Measurements from ENCODE around the gene PAFAH1B1. TPM values are rescaled to one million over a fixed set of nuclear protein-coding genes. Genes with fewer than 3 reads are reported as not detected.
"Not testable (repeated sequence)": the region's sequence is repeated elsewhere in the genome, so short reads cannot be mapped to it uniquely, and the experiment has no call there.

PAFAH1B1 gene
- total RNA-seq, 3 donors from 2014 or later: 122 to 133 (median 130) TPM

DNA sequence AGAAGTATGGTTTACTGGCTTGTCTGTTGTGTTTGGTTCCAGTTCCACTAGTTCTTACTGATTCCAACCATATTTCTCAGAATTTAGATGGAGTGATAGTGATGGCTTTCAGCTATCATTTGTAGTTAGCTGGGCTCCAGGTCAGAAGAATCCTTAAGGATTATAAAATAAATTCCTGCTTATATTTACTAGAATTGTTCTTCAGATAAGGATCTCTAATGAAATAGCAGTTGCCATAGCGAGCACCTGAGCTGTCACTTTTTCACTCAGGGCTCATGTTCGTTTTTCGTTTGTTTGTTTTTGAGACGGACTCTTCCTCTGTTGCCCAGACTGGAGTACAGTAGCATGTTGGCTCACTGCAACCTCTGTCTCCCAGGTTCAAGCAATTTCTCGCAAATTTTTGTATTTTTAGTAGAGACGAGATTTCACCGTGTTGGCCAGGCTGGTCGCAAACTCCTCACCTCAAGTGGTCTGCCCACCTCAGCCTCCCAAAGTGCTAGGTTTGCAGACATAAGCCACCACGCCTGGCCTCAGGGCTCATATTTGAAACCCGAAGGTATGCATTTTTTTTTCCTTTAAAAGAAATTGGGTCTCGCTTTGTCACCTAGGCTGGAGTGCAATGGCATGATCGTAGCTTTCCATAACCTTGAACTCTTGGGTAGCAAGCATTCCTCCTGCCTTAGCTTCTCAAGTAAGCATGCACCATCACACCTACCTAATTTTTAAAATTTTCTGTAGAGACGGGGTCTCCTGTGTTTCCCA, 42.9 kb downstream of the PAFAH1B1 start:
- Mint-ChIP-seq H3K4me3 (no peak overlapping the region), H3K4me1 (ENCODE audit: low read depth) (peaks cover 48% of the 10 kb centered on the region), H3K27me3 (ENCODE audit: low read depth) (no peaks in the 10 kb centered on the region), H3K36me3 (ENCODE audit: insufficient read depth) (peaks cover 20% of the 10 kb centered on the region), H3K9me3 (no peaks in the 10 kb centered on the region)
- ATAC-seq: no peak
- no peak for DNase-seq

DNA sequence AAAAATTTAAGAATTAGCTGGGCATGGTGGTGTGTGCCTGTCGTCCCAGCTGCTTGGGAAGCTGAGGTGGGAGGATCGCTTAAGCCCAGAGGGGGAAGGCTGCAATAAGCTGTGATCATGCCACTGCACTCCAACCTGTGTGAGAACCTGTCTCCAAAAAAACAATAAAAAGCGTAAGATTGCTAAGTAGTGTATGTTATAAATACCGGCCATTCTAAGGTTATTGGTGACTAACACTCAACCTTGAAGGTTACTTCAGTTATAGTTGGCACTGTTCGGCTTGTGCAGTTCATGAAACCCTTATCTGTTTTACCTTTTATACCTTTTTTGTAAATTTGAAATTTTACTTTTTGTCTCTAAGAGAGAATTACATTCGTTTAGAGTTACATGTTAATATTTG, 44.0 kb downstream of the PAFAH1B1 start:
- Mint-ChIP-seq H3K4me3 (no peak overlapping the region), H3K36me3 (ENCODE audit: insufficient read depth) (peaks cover 27% of the 10 kb centered on the region), H3K4me1 (ENCODE audit: low read depth) (peaks cover 41% of the 10 kb centered on the region), H3K9me3 (no peaks in the 10 kb centered on the region), H3K27me3 (ENCODE audit: low read depth) (no peaks in the 10 kb centered on the region)
- DNase-seq (no peak), ATAC-seq (no peak)

DNA sequence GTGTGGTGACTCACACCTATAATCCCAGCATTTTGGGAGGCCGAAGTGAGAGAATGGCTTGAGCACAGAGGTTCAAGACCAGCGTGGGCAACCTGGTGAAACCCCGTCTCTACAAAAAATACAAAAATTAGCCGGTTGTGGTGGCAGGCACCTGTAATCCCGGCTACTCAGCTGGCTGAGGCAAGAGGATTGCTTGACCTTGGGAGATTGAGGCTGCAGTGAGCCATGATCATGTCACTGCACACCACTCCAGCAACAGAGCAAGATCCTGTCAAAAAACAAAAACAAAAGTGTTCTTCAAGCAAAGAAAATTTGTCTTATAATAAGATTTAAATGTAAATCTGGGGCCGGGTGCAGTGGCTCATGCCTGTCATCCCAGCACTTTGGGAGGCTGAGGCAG, 51.5 kb downstream of the PAFAH1B1 start:
- Mint-ChIP-seq H3K4me1 (ENCODE audit: low read depth) (peaks cover 9% of the 10 kb centered on the region), H3K9me3 (no peaks in the 10 kb centered on the region), H3K27me3 (ENCODE audit: low read depth) (no peaks in the 10 kb centered on the region), H3K4me3 (no peak overlapping the region), H3K36me3 (ENCODE audit: insufficient read depth) (peaks cover 22% of the 10 kb centered on the region)
- DNase-seq (no peak), ATAC-seq (no peak)

DNA sequence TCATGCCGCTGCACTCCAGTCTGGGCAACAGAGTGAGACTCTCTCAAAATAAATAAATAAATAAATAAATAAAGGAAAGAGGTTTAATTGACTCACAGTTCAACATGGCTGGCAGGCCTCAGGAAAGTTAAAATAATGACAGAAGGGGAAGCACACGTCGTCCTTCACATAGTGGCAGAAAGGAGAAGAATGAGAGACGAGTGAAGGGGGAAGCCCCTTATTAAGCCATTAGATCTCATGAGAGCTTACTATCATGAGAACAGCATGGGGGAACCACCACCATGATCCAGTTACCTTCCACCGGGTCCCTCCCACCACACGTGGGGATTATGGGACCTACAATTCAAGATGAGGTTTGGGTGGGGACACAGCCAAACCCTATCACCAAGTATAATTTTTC, 54.5 kb downstream of the PAFAH1B1 start:
- Mint-ChIP-seq H3K9me3 (no peaks in the 10 kb centered on the region), H3K27me3 (ENCODE audit: low read depth) (no peaks in the 10 kb centered on the region), H3K36me3 (ENCODE audit: insufficient read depth) (peaks cover 23% of the 10 kb centered on the region), H3K4me3 (no peak overlapping the region), H3K4me1 (ENCODE audit: low read depth) (peaks cover 3% of the 10 kb centered on the region)
- DNase-seq: no peak
- ATAC-seq: no peak

DNA sequence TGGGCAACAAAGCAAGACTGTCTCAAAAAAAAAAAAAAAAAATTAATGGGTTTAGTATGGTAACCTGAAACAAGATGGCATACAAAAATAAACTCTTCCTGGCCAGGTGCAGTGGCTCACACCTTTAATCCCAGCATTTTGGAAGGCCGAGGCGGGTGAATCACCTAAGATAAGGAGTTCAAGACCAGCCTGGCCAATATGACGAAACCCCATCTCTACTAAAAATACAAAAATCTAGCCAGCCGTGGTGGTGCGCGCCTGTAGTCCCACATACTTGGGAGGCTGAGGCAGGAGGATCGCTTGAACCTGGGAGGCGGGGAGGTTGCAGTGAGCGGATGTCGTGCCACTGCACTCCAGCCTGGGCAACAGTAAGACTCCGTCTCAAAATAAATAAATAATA, 55.7 kb downstream of the PAFAH1B1 start:
- ATAC-seq (no peak), DNase-seq (no peak)
- Mint-ChIP-seq H3K27me3 (ENCODE audit: low read depth) (no peaks in the 10 kb centered on the region), H3K4me1 (ENCODE audit: low read depth) (peaks cover 6% of the 10 kb centered on the region), H3K36me3 (ENCODE audit: insufficient read depth) (peaks cover 25% of the 10 kb centered on the region), H3K4me3 (no peak overlapping the region), H3K9me3 (no peaks in the 10 kb centered on the region)

DNA sequence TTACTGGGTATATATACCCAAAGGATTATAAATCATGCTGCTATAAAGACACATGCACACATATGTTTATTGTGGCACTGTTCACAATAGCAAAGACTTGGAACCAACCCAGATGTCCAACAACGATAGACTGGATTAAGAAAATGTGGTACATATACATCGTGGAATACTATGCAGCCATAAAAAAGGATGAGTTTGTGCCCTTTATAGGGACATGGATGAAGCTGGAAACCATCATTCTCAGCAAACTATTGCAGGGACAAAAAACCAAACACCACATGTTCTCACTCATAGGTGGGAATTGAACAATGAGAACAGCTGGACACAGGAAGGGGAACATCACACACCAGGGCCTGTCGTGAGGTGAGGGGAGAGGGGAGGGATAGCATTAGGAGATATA, 59.5 kb downstream of the PAFAH1B1 start:
- peaks cover 25% of the 10 kb centered on the region for H3K4me1 Mint-ChIP-seq (ENCODE audit: low read depth)
- H3K9me3 Mint-ChIP-seq; DNase-seq; ATAC-seq; H3K4me3 Mint-ChIP-seq; H3K27me3 Mint-ChIP-seq (ENCODE audit: low read depth): not testable (repeated sequence)
- H3K36me3 Mint-ChIP-seq (ENCODE audit: insufficient read depth): peaks cover 27% of the 10 kb centered on the region

DNA sequence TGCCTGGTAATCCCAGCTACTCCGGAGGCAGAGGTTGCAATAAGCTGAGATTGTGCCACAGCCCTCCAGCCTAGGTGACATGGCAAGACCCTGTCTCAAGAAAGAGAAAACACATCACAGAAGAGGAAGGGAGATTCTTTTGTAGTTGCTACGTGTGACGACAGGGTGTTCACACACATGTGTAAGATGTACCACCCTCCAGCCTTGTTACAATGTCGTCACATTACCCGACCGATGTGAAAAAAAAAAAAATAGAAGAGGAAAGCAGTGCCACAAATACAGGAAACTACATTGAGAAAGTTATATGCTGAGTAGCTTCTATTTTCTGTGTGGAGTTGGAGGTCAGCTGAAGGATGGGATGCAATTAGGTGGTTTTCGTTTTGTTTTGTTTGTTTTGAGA, 62.1 kb downstream of the PAFAH1B1 start:
- no peak for DNase-seq
- Mint-ChIP-seq H3K4me3 (no peak overlapping the region), H3K4me1 (ENCODE audit: low read depth) (peaks cover 39% of the 10 kb centered on the region), H3K27me3 (ENCODE audit: low read depth) (no peaks in the 10 kb centered on the region), H3K9me3 (no peaks in the 10 kb centered on the region), H3K36me3 (ENCODE audit: insufficient read depth) (peaks cover 30% of the 10 kb centered on the region)
- ATAC-seq: no peak

DNA sequence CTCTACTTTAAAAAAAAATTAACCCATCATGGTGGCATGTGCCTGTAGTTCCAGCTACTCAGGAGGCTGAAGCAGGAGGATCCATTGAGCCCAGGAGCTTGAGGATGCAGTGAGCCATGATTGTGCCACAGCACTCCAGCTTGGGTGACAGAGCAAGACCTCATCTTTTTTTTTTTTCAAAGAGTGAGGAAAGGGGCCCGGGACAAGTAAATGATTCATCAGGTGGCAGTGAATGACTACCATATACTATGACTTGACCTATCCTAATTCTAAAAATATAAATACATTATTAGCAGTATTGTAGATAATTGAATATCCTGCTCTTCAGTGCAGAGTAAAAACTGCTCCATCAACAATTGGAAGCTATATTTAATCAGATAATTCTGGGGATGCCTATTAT, 62.8 kb downstream of the PAFAH1B1 start:
- no peak for DNase-seq
- H3K27me3 Mint-ChIP-seq (ENCODE audit: low read depth): no peaks in the 10 kb centered on the region
- no peaks in the 10 kb centered on the region for H3K9me3 Mint-ChIP-seq
- H3K36me3 Mint-ChIP-seq (ENCODE audit: insufficient read depth): peaks cover 25% of the 10 kb centered on the region
- peaks cover 43% of the 10 kb centered on the region for H3K4me1 Mint-ChIP-seq (ENCODE audit: low read depth)
- H3K4me3 Mint-ChIP-seq: no peak overlapping the region
- ATAC-seq: no peak

DNA sequence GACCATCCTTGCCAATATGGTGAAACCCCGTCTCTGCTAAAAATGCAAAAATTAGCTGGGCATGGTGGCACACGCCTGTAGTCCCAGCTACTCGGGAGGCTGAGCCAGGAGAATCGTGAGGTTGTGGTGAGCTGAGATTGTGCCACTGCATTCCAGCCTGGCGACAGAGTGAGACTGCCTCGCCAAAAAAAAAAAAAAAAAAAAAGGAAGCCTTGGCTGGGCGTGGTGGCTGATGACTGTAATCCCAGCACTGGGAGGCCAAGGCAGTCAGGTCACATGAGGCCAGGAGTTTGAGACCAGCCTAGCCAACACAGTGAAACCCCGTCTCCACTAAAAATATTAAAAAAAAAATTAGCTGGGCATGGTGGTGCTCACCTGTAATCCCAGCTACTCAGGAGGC, 65.9 kb downstream of the PAFAH1B1 start:
- peaks cover 12% of the 10 kb centered on the region for H3K36me3 Mint-ChIP-seq (ENCODE audit: insufficient read depth)
- peaks cover 49% of the 10 kb centered on the region for H3K4me1 Mint-ChIP-seq (ENCODE audit: low read depth)
- not testable (repeated sequence) for DNase-seq; H3K27me3 Mint-ChIP-seq (ENCODE audit: low read depth); H3K9me3 Mint-ChIP-seq; ATAC-seq; H3K4me3 Mint-ChIP-seq

DNA sequence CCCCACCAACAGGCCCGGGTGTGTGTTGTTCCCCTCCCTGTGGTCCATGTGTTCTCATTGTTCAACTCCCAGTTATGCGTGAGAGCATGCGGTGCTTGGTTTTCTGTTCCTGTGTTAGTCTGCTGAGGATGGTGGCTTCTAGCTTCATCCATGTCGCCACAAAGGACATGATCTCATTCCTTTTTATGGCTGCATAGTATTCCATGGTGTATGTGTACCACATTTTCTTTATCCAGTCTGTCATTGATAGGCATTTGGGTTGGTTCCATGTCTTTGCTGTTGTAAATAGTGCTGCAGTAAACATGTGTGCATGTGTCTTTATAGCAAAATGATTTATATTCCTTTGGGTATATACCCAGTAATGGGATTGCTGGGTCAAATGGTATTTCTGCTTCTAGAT, 67.0 kb downstream of the PAFAH1B1 start:
- not testable (repeated sequence) for DNase-seq; H3K9me3 Mint-ChIP-seq; H3K4me3 Mint-ChIP-seq; ATAC-seq; H3K27me3 Mint-ChIP-seq (ENCODE audit: low read depth)
- peaks cover 48% of the 10 kb centered on the region for H3K4me1 Mint-ChIP-seq (ENCODE audit: low read depth)
- peaks cover 13% of the 10 kb centered on the region for H3K36me3 Mint-ChIP-seq (ENCODE audit: insufficient read depth)

DNA sequence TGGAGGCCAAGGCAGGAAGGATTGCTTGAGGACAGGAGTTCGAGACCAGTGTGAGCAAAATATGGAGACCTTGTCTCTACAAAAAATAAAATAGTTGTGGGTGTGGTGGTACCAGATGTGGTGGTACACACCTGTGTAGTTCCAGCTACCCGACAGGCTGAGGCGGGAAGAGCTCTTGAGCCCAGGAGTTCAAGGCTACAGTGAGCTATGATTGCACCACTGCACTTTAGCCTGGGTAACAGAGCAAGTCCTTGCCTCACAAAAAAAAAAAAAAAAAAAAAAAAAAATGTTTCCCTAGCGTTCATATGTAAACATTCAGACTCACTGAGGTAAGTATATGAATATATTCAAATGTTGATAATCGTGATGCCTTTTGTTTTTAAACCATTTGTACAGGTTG, 78.6 kb downstream of the PAFAH1B1 start:
- ATAC-seq (no peak), DNase-seq (no peak)
- Mint-ChIP-seq H3K9me3 (no peaks in the 10 kb centered on the region), H3K4me3 (no peak overlapping the region), H3K27me3 (ENCODE audit: low read depth) (no peaks in the 10 kb centered on the region), H3K36me3 (ENCODE audit: insufficient read depth) (peaks cover 38% of the 10 kb centered on the region), H3K4me1 (ENCODE audit: low read depth) (peaks cover 4% of the 10 kb centered on the region)

DNA sequence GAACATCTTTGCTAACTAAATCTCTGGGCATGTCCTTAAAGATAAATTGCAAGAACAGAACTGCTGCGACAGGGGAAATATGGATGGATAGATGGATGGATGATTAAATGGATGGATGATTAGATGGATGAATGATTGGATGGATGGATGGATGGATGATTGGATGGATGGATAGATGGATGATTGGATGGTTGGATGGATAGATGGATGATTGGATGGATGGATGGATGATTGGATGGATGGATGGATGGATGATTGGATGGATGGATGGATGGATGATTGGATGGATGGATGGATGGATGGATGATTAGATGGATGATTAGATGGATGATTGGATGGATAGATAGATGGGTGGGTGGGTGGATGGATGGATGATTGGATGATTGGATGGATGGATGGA, 85.8 kb downstream of the PAFAH1B1 start:
- peaks cover 35% of the 10 kb centered on the region for H3K36me3 Mint-ChIP-seq (ENCODE audit: insufficient read depth)
- H3K27me3 Mint-ChIP-seq (ENCODE audit: low read depth): not testable (repeated sequence)

DNA sequence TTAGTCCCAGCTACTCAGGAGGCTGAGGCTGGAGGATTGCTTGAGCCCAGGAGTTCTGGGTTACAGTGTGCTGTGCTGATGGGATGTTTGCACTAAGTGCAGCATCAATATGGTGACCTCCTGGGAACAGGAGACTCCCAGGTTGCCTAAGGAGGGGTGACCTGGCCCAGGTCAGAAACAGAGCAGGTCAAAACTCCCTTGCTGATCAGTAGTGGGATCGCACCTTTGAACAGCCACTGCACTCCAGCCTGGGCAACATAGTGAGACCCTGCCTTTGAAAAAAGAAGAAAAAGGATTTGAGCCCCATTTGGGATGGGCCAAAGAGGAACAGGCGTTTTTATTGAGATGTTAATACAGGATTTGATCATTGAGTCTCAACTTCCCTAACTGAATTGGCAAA, 87.5 kb downstream of the PAFAH1B1 start:
- ATAC-seq (no peak), DNase-seq (no peak)
- Mint-ChIP-seq H3K9me3 (no peaks in the 10 kb centered on the region), H3K4me1 (ENCODE audit: low read depth) (no peaks in the 10 kb centered on the region), H3K27me3 (ENCODE audit: low read depth) (no peaks in the 10 kb centered on the region), H3K36me3 (ENCODE audit: insufficient read depth) (peaks cover 31% of the 10 kb centered on the region), H3K4me3 (no peak overlapping the region)

More for the DNA sequence above, 85.8 kb downstream of the PAFAH1B1 start:
- DNase-seq; H3K4me3 Mint-ChIP-seq; H3K9me3 Mint-ChIP-seq; ATAC-seq; H3K4me1 Mint-ChIP-seq (ENCODE audit: low read depth): not testable (repeated sequence)

DNA sequence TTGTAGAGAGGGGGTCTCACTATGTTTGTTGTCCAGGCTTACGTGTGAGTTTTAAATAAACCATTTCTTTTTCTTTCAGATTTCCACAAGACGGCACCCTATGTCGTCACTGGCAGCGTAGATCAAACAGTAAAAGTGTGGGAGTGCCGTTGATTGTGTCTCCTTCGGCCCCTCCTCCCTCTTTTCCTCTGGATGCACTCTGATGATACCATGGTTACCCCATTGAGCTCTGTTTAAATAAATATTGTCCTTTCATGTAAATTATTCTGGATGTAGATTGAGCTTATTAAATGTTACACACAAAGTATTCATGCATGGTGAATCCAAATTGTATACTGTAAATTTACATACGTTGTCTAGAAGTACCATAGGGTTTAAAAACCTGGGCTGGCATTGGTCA, 88.2 kb downstream of the PAFAH1B1 start:
- no peaks in the 10 kb centered on the region for H3K9me3 Mint-ChIP-seq
- no peak overlapping the region for H3K4me3 Mint-ChIP-seq
- H3K36me3 Mint-ChIP-seq (ENCODE audit: insufficient read depth): peaks cover 29% of the 10 kb centered on the region
- ATAC-seq (no peak), DNase-seq (no peak)
- no peaks in the 10 kb centered on the region for H3K4me1 Mint-ChIP-seq (ENCODE audit: low read depth)
- no peaks in the 10 kb centered on the region for H3K27me3 Mint-ChIP-seq (ENCODE audit: low read depth)

DNA sequence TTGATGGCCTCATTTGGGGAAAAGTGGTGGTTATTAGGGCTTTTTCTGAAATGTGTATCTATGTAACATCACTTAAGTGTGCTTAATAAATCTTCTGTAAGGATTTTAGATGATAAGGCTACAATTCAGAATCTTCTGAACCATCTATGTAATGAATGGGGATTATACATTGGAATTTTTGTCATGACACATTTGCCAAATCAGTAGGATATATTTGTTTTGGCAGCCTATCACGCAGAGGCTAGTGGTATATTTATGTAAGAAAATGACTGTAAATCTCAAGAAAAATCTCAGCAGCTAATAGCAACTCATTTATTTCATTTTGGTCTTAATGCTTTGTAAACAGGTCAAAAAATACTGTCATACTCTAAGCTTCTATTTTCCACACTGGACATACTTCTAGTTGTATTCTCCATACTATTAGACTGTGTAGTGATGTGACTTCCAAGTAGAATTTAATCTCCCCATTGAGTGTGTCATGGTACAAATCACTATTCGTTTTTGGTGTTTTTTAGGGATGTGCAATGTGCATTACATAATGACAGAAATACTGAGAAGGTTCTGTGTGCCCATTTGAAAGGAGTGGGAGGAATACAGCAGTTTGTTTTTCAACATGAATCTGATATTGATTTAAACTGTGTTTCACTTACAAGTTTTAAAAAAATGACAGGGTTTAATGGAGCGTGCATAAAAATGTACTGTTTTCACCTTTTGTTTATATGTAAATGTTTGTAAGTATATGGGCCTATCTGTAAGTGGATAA, 88.9 kb downstream of the PAFAH1B1 start:
- ATAC-seq (no peak), DNase-seq (no peak)
- H3K36me3 Mint-ChIP-seq (ENCODE audit: insufficient read depth): peaks cover 25% of the 10 kb centered on the region
- no peaks in the 10 kb centered on the region for H3K9me3 Mint-ChIP-seq
- H3K4me3 Mint-ChIP-seq: no peak overlapping the region
- H3K4me1 Mint-ChIP-seq (ENCODE audit: low read depth): no peaks in the 10 kb centered on the region
- no peaks in the 10 kb centered on the region for H3K27me3 Mint-ChIP-seq (ENCODE audit: low read depth)

All from activated T-cell treated with anti-CD3 and anti-CD28 coated beads, Interleukin-2, amount 50 U/mL, for 4 hours (primary cell).